ENCODE data around the gene TRAPPC13. TPM values are rescaled to one million over a fixed set of nuclear protein-coding genes. Genes with fewer than 3 reads are reported as not detected.

TRAPPC13 gene
- total RNA-seq, 1 experiment from 2014 or later: 29.6 TPM

DNA sequence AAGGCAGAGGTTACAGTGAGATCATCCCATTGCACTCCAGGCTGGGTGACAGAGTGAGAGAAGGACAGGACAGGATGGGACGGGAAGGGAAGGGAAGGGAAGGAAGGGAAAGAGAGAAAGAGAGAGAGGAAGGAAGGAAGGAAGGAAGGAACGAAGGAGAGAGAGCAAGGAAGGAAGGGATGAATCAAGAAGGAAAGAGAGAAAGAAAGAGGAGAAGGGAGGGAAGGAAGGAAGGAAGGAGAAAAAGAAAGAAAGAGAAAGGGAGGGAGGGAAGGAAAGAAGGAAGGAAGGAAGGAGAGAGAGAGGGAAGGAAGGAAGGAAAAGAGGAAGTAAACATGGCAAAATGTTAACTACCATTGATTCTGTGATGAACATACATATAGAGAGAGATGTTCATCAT lies 68.3 kb downstream of the TRAPPC13 start:
- no peaks in the 10 kb centered on the region for H3K4me1 ChIP-seq (ENCODE audit: insufficient read depth, low read length, poor library complexity, severe bottlenecking)
- no TSS peak for BruUV-seq (replicated peaks)
- intact Hi-C loops (cut with micrococcal nuclease; ENCODE audit: unreplicated experiment): no loop called here
- ChIA-PET POLR2A (ENCODE audit: low non-redundant PET) (no interaction called here), CTCF (no interaction called here)
- no peaks in the 10 kb centered on the region for H3K9me3 ChIP-seq (ENCODE audit: low read depth, low read length, poor library complexity, severe bottlenecking)
- no peak for DNase-seq (ENCODE audit: low spot score)
- H3K27ac ChIP-seq (ENCODE audit: low read depth, low read length, poor library complexity, severe bottlenecking): no peak overlapping the region
- H3K36me3 ChIP-seq (ENCODE audit: insufficient read depth, low read length, poor library complexity, severe bottlenecking): no peaks in the 10 kb centered on the region
- TF ChIP-seq CTCF (conservative IDR thresholded peaks at IDR 0.05; ENCODE audit: low read depth, low read length) (no peak), EZH2 (IDR thresholded peaks at IDR 0.05; ENCODE audit: borderline replicate concordance, low read depth, low read length, poor library complexity, severe bottlenecking) (no peak)
- H3K4me3 ChIP-seq (ENCODE audit: low read depth, low read length, poor library complexity, severe bottlenecking): no peak overlapping the region
- no peaks in the 10 kb centered on the region for H3K27me3 ChIP-seq (replicated peaks; ENCODE audit: insufficient read depth, low read depth, low read length, poor library complexity)

GRCh38 chr5:65695162-65695755 lies 70.4 kb downstream of the TRAPPC13 start:
- no peak for DNase-seq (ENCODE audit: low spot score)
- no peak overlapping the region for H3K4me3 ChIP-seq (ENCODE audit: low read depth, low read length, poor library complexity, severe bottlenecking)
- no TSS peak for BruUV-seq (replicated peaks)
- TF ChIP-seq EZH2 (IDR thresholded peaks at IDR 0.05; ENCODE audit: borderline replicate concordance, low read depth, low read length, poor library complexity, severe bottlenecking): no peak
- TF ChIP-seq CTCF (conservative IDR thresholded peaks at IDR 0.05; ENCODE audit: low read depth, low read length): no peak
- intact Hi-C loops (cut with micrococcal nuclease; ENCODE audit: unreplicated experiment): no loop called here
- peaks cover 4% of the 10 kb centered on the region for H3K36me3 ChIP-seq (ENCODE audit: insufficient read depth, low read length, poor library complexity, severe bottlenecking)
- H3K9me3 ChIP-seq (ENCODE audit: low read depth, low read length, poor library complexity, severe bottlenecking): no peaks in the 10 kb centered on the region
- no peaks in the 10 kb centered on the region for H3K27me3 ChIP-seq (replicated peaks; ENCODE audit: insufficient read depth, low read depth, low read length, poor library complexity)
- H3K27ac ChIP-seq (ENCODE audit: low read depth, low read length, poor library complexity, severe bottlenecking): no peak overlapping the region
- POLR2A ChIA-PET (ENCODE audit: low non-redundant PET): interaction anchor here (0.7 kb wide), 1 partner anchor 449 kb away, joined by 3 read pairs; no protein-coding TSS in a partner anchor
- H3K4me1 ChIP-seq (ENCODE audit: insufficient read depth, low read length, poor library complexity, severe bottlenecking): no peaks in the 10 kb centered on the region
- CTCF ChIA-PET: no interaction called here

GRCh38 chr5:65695896-65696295 lies 71.1 kb downstream of the TRAPPC13 start:
- DNase-seq (ENCODE audit: low spot score): no peak
- CTCF ChIA-PET: no interaction called here
- Histone ChIP-seq H3K4me3 (ENCODE audit: low read depth, low read length, poor library complexity, severe bottlenecking) (no peak overlapping the region), H3K27ac (ENCODE audit: low read depth, low read length, poor library complexity, severe bottlenecking) (no peak overlapping the region), H3K36me3 (ENCODE audit: insufficient read depth, low read length, poor library complexity, severe bottlenecking) (peaks cover 4% of the 10 kb centered on the region), H3K27me3 (replicated peaks; ENCODE audit: insufficient read depth, low read depth, low read length, poor library complexity) (no peaks in the 10 kb centered on the region), H3K9me3 (ENCODE audit: low read depth, low read length, poor library complexity, severe bottlenecking) (no peaks in the 10 kb centered on the region), H3K4me1 (ENCODE audit: insufficient read depth, low read length, poor library complexity, severe bottlenecking) (no peaks in the 10 kb centered on the region)
- no TSS peak for BruUV-seq (replicated peaks)
- TF ChIP-seq CTCF (conservative IDR thresholded peaks at IDR 0.05; ENCODE audit: low read depth, low read length) (no peak), EZH2 (IDR thresholded peaks at IDR 0.05; ENCODE audit: borderline replicate concordance, low read depth, low read length, poor library complexity, severe bottlenecking) (no peak)
- POLR2A ChIA-PET (ENCODE audit: low non-redundant PET): no interaction called here
- intact Hi-C loops (cut with micrococcal nuclease; ENCODE audit: unreplicated experiment): no loop called here
